ENCODE results near the gene YWHAQ.
"Not testable (repeated sequence)": the region's sequence is repeated elsewhere in the genome, so short reads cannot be mapped to it uniquely, and the experiment has no call there.

Gene YWHAQ

GRCh38 chr2:9599430-9599829 is 31.4 kb downstream of the YWHAQ start:
- intact Hi-C loops (cut with DNase I): no loop called here
- DNase-seq: no peak

GRCh38 chr2:9596621-9597311 is 34.0 kb downstream of the YWHAQ start:
- intact Hi-C loops (cut with DNase I): no loop called here
- no peak for DNase-seq

- no peak for DNase-seq
- intact Hi-C loops (cut with DNase I): no loop called here
Measured at GRCh38 chr2:9595746-9596145, 35.1 kb downstream of the YWHAQ start.

- intact Hi-C loops (cut with DNase I); DNase-seq: not testable (repeated sequence)
Measured at GRCh38 chr2:9595256-9595655, 35.5 kb downstream of the YWHAQ start.

GRCh38 chr2:9594366-9595054 is 36.3 kb downstream of the YWHAQ start:
- DNase-seq: no peak
- intact Hi-C loops (cut with DNase I): no loop called here

- intact Hi-C loops (cut with DNase I): no loop called here
- no peak for DNase-seq
Measured at GRCh38 chr2:9593925-9594324, 36.9 kb downstream of the YWHAQ start.

- intact Hi-C loops (cut with DNase I): no loop called here
- DNase-seq: no peak
Measured at GRCh38 chr2:9592699-9593098, 38.1 kb downstream of the YWHAQ start.

GRCh38 chr2:9590641-9591040 is 40.2 kb downstream of the YWHAQ start:
- intact Hi-C loops (cut with DNase I): no loop called here
- no peak for DNase-seq

GRCh38 chr2:9586465-9586864 is 44.3 kb downstream of the YWHAQ start:
- intact Hi-C loops (cut with DNase I): no loop called here
- no peak for DNase-seq

- DNase-seq: no peak
- intact Hi-C loops (cut with DNase I): no loop called here
Measured at GRCh38 chr2:9585486-9585885, 45.3 kb downstream of the YWHAQ start.

GRCh38 chr2:9584902-9585301 is 45.9 kb downstream of the YWHAQ start:
- intact Hi-C loops (cut with DNase I); DNase-seq: not testable (repeated sequence)

- DNase-seq: no peak
Measured at GRCh38 chr2:9582624-9583023, 48.2 kb downstream of the YWHAQ start.

GRCh38 chr2:9578467-9579235 is 52.1 kb downstream of the YWHAQ start:
- DNase-seq: no peak
- intact Hi-C loops (cut with DNase I): no loop called here

More at GRCh38 chr2:9582624-9583023, 48.2 kb downstream of the YWHAQ start:
- intact Hi-C loops (cut with DNase I): no loop called here

GRCh38 chr2:9574331-9574730 is 56.5 kb downstream of the YWHAQ start:
- intact Hi-C loops (cut with DNase I): no loop called here
- no peak for DNase-seq

- DNase-seq: no peak
- intact Hi-C loops (cut with DNase I): no loop called here
Measured at GRCh38 chr2:9573840-9574239, 57.0 kb downstream of the YWHAQ start.

GRCh38 chr2:9573013-9573720 is 57.6 kb downstream of the YWHAQ start:
- intact Hi-C loops (cut with DNase I): no loop called here

GRCh38 chr2:9570182-9571060 is 60.4 kb downstream of the YWHAQ start:
- DNase-seq: no peak
- intact Hi-C loops (cut with DNase I): no loop called here

More at GRCh38 chr2:9573013-9573720, 57.6 kb downstream of the YWHAQ start:
- DNase-seq: no peak

GRCh38 chr2:9565436-9566153 is 65.2 kb downstream of the YWHAQ start:
- intact Hi-C loops (cut with DNase I): no loop called here
- peak in 1 of 10 donors; percentile 28 for DNase-seq

- no peak for DNase-seq
- intact Hi-C loops (cut with DNase I): no loop called here
Measured at GRCh38 chr2:9560628-9561027, 70.2 kb downstream of the YWHAQ start.

All from posterior cingulate gyrus (tissue), 11 donors.